HCEC 1CT (cell line): Measurements from ENCODE around the gene PIANP.
"Not testable (repeated sequence)": the region's sequence is repeated elsewhere in the genome, so short reads cannot be mapped to it uniquely, and the experiment has no call there.

Source experiments
- DNase-seq: peaks from one replicate; pipeline ENCODE4 v3.0.0-alpha.2; 2017

Gene PIANP, protein sequence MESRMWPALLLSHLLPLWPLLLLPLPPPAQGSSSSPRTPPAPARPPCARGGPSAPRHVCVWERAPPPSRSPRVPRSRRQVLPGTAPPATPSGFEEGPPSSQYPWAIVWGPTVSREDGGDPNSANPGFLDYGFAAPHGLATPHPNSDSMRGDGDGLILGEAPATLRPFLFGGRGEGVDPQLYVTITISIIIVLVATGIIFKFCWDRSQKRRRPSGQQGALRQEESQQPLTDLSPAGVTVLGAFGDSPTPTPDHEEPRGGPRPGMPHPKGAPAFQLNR

DNA sequence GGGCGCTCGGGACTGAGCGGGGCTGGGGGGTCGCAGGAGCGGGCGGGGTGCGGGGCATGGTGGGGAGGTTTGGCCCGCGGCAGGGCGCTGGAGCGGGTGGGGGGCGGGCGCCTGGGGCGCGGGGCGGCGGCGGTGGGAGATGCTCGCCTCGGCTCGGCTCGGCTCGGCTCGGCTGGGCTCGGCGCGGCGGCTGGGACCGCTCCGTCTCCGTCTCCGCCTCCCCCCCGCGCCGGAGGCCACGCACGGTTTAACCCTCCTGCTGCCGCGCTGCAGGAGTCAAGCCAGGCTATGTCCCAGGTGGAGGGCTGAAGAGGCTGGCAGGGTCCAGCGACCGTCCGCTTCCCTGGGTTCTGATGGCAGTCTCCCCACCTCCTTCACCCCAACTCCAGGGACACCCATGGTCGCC lies at the start of gene PIANP:
TSS of gene PIANP (minus strand) at position 170 of the 406 bp plus-strand sequence. CDS start 2,754 bp downstream, outside the sequence.
- no peak for DNase-seq

GRCh38 chr12:6748761-6749160 lies 48.1 kb upstream of the PIANP start:
- no peak for DNase-seq

GRCh38 chr12:6747216-6747615 lies 46.6 kb upstream of the PIANP start:
- no peak for DNase-seq

- no peak for DNase-seq
These were observed 45.3 kb upstream of the PIANP start for GRCh38 chr12:6745741-6746525.

DNA sequence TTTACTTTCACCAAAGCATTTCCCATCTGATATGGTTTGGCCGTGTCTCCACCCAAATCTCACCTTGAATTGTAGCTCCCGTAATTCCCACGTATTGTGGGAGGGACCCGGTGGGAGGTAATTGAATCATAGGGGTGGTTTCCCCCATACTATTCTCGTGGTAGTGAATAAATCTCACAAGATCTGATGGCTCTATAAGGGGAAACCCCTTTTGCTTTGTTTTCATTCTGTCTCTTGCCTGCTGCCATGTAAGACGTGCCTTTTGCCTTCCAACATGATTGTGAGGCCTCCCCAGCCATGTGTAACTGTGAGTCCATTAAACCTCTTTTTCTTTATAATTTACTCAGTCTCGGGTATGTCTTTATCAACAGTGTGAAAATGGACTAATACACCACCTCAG lies 42.7 kb upstream of the PIANP start:
- DNase-seq: not testable (repeated sequence)

GRCh38 chr12:6742834-6743233 lies 42.2 kb upstream of the PIANP start:
- no peak for DNase-seq

DNA sequence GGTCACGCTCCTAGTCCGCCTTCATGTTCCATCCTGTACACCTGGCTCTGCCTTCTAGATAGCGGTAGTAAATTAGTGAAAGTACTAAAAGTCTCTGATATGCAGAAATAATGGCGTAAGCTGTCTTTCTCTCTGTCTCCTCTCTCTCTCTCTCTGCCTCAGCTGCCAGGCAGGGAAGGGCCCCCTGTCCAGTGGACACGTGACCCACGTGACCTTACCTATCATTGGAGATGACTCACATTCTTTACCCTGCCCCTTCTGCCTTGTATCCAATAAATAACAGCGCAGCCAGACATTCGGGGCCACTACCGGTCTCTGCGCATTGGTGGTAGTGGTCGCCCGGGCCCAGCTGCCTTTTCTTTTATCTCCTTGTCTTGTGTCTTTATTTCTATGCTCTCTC lies 41.5 kb upstream of the PIANP start:
- DNase-seq: not testable (repeated sequence)

DNA sequence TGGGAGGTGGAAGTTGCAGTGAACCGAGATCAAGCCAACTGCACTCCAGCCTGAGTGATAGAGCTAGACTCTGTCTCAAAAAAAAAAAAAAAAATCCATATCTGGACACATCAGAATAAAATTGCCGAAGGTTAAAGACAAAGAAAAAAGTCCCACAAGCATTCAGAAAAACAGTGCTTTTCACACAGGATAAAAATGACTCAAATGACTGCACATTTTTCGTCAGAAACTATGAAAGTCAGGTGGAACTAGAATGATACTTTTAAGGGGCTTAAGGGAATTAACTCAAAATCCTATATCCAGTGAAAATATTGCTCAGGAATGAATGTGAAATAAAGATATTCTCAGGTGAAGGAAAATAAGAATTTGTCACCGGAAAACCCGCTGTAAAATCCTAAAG lies 36.1 kb upstream of the PIANP start:
- no peak for DNase-seq

DNA sequence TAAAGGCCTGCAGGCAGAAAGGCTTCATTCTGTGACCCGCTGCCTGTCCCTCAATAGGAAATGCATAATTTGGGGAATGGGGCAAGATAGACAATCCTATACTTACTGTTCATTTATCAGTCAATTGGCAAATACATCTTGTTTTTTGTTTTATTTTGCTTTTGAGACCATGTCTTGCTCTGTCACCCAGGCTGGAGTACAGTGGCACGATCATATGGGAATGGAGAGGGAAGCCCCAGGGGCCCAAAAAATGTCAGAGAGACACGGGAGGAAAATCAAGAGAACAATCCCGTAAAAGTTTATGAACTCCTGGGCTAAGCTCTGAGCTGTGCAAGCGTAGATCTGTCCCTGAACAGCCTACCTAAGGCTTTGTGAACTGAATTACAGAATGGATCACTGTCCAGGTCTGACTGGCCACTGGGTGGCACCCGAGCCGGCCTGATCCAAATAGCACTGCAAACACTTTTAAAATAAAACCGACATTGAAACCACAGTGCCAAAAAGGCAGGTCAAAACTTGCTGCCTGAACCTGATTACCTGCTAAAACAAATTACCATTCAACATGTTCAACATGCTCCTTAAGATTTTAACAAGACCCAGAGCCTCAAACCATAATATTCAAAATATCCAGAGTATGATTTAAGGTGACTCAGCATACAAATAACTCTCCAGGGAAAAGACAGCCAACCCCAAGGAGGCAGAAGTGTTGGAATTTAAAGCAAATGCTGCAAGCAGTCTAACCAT lies 35.0 kb upstream of the PIANP start:
- peak; percentile 51 for DNase-seq

DNA sequence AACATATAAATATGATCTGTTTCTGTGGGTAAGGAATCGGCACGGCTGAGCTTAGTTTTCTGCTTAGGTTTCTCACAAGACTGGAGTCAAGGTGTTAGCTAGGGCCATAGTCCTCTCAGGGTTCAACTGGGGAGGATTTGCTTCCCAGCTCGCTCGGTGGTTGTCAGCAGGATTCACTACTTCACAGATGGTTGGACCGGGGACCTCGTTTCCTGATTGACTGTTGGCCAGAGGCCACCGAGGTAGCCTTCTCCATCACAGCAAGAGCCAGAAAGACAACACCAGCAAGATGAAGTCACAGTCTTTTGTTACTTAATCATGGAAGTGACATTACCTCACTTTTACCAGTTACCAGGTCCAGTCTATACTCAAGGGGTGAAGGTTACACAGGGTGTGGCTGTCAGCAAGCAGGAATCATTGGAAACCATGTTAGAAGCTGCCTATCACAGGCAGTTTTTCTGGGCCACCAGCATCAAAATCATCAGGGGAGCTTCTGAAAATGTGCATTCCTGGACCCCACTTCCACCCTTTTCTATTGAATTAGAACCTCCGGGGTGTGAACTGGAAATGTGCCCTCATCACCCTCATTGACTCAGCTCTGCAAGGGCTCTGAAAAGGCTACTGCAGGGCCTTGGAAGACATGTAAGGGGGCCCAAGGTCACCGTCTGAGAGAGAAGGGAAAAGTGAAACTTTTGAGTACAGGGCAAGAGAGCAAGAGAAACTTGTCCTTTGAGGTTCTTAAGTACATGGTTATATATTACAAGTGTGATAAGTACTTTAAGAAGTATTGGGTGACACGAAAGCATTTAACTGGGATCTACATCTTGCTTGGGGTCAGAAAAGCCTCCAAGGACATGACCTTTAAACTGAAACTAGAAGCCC lies 34.1 kb upstream of the PIANP start:
- no peak for DNase-seq

DNA sequence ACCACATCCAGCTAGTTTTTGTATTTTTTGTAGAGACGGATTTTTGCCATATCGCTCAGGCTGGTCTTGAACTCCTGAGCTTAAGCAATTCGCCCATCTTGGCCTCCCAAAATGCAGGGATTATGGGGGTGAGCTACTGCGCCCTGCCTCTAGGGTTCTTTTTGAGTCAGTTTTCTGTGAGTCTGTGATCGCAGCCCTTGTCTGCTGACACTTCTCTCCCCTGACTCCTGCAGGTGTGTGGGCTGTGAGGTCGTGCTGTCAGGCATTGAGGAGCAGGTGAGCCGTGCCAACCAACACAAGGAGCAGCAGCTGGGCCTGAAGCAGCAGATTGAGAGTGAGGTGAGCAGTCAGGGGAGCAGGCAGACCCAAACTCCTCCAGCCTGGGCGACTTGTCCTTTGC lies 29.6 kb upstream of the PIANP start:
- DNase-seq: no peak

- no peak for DNase-seq
These were observed 28.6 kb upstream of the PIANP start for GRCh38 chr12:6729186-6729585.

GRCh38 chr12:6725350-6725749 lies 24.7 kb upstream of the PIANP start:
- no peak for DNase-seq

DNA sequence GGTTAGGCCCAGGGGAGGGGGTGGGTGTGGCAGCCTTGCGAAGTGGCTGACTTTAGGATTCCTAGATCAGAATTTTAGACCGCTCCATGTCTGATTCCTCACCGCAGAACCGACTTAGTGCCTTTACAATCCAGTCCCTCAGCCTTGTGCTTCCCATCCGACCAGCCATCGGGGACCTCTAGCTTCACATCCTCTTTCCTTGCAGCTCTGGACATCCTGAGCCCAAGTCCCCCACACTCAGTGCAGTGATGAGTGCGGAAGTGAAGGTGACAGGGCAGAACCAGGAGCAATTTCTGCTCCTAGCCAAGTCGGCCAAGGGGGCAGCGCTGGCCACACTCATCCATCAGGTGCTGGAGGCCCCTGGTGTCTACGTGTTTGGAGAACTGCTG lies 23.8 kb upstream of the PIANP start:
- no peak for DNase-seq

DNA sequence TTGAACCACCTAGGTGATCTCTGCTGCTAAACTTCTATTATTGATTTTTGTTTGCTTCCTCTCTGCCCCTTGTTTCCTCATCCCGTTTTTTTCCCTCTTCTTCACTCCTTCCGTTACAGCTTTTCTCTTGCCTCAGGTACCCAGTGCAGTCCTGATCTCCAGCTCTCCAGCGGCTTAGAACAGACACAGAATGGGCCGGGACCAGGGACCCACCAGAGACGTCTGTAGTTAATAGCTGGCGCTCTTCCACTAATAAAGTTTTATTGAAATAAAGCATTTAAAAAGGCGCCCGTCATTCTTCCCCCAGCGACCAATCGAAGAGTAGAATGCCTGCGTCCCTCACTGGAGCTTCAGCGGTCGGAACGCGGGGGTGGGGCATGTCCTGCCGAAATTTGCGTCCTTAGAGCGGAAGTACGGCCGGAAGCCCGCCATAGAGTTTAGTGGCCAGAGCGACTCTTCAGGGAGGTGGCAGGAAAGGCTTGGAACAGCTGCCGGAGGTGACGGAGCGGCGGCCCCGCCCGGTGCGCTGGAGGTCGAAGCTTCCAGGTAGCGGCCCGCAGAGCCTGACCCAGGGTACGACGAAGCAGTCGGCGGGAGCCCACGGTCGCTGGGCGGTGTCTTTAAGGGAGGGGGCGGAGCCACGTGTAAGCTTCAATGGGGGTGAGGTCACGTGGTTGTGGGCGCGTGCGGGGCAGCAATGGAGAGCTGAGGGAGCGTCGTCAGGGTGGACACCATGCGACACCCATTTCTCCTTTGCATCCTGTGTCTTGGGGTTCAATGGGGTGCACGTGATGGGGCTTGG lies 23.2 kb upstream of the PIANP start, which contains the start of gene COPS7A:
TSS of gene COPS7A (plus strand) at position 440 of the 802 bp plus-strand sequence. CDS start 611 bp downstream, outside the sequence.
- peak; percentile 98 for DNase-seq

DNA sequence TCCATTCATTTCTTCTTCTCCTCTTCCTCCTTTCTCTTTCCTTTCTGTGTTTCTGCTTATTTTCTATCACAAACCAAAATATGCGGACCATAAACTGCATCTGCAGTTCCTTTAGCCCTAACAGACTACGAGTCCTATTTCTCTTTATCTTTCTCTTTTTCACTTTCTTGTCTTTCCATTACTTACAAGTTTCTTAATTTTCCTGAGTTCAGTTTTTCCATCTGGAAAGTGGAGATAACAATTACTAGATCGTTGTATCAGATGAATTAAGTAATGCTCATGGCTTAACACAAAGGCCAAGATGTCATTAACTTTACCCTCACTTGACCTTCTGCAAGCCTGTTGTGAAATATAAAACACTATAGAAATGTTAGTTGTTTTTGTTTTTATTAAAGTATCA lies 22.2 kb upstream of the PIANP start:
- no peak for DNase-seq

GRCh38 chr12:6716874-6717437 lies 16.3 kb upstream of the PIANP start:
- DNase-seq: no peak

DNA sequence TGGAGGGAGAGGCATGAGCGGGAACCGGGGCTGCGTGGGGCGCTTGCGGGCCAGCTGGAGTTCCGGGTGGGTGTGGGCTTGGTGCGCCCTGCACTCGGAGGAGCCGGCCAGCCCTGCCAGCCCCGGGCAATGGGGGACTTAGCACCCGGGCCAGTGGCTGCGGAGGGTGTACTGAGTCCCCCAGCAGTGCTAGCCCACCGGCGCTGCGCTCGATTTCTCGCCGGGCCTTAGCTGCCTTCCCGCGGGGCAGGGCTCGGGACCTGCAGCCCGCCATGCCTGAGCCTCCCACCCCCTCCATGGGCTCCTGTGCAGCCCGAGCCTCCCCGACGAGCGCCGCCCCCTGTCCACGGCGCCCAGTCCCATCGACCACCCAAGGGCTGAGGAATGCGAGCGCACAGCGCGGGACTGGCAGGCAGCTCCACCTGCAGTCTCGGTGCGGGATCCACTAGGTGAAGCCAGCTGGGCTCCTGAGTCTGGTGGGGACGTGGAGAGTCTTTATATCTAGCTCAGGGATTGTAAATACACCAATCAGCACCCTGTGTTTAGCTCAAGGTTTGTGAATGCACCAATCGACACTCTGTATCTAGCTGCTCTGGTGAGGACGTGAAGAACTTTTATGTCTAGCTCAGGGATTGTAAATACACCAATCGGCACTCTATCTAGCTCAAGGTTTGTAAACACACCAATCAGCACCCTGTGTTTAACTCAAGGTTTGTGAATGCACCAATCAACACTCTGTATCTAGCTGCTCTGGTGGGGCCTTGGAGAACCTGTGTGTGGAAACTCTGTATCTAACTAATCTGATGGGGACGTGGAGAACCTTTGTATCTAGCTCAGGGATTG lies 15.6 kb upstream of the PIANP start:
- DNase-seq: not testable (repeated sequence)

DNA sequence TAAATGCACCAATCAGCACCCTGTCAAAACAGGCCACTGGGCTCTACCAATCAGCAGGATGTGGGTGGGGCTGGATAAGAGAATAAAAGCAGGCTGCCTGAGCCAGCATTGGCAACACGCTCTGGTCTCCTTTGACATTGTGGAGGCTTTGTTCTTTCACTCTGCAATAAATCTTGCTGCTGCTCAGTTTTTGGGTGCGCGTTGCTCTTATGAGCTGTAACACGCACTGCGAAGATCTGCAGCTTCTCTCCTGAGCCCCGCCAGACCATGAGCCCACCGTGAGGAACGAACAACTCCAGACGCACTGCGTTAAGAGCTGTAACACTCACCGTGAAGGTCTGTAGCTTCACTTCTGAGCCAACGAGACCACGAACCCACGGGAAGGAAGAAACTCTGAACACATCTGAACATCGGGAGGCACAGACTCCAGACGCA lies 8.4 kb upstream of the PIANP start:
- no peak for DNase-seq

GRCh38 chr12:6708351-6708750 lies 7.7 kb upstream of the PIANP start:
- not testable (repeated sequence) for DNase-seq
